Umbilical cord (tissue), 2 donors: ENCODE data around the gene POLR3A. TPM values are rescaled to one million over a fixed set of nuclear protein-coding genes. Genes with fewer than 3 reads are reported as not detected.
"Not testable (repeated sequence)": the region's sequence is repeated elsewhere in the genome, so short reads cannot be mapped to it uniquely, and the experiment has no call there.

Experiments used
- DNase-seq: peaks from one replicate; pipeline ENCODE4 v3.0.0-alpha.2; 2015; ENCODE audit warnings: low spot score
- total RNA-seq: library from RNA; depleted of rRNA; stranded (reverse); fragments of >200 nt; gene quantifications from one replicate; pipeline ENCODE4 v1.2.3, GENCODE V29; 2014; ENCODE audit warnings: low replicate concordance; ENCODE audit not compliant: insufficient read depth

Gene POLR3A
- 18.3 TPM for total RNA-seq

DNA sequence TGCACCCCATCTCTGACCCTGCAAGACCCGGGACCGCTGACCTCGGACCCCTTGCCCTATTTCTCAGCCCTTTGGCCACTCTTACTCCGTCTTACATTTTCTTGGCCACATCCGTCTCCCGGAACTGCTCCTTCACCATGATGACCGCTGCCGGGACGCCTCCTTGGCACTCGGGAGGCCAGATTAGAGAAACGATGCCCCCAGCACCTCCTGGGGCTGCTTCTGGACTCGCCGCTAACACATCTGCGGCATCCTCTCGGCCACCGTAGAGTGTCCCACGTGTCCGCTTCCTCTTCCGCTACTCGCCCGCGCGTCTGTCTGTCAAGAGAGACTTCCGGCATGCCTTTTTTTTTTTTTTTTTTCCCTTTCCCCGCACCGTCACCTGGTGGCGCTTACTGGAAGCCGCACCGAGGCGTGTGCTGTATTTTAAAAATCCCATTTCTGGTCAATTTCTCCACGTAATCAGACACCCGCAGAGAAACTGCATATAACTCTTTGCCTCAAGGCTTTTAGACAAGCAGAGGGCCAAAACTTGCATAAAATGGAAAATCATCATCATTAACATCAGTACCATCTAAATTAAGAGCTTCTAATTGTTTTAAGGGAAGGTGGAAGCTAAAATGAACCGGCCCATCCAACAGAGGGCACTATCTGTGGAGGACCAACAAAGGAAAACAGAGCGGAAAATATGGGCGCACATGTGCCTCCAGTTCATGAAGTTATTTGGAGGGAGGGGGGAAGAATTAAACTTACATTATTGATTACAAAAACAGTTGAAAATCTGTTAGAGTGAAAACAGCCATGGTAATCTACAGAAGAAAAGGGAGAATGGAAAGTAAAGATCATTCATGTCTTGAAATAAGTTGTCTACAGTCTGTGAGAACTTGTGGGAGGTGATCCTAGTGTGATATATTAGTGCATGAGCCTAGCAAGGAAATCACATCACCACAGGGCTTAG lies at the start of gene POLR3A:
POLR3A (minus strand) TSS at position 247 of the 958 bp plus-strand sequence; CDS start at position 139, 108 bp downstream.
- DNase-seq, result peak; percentile 98

DNA sequence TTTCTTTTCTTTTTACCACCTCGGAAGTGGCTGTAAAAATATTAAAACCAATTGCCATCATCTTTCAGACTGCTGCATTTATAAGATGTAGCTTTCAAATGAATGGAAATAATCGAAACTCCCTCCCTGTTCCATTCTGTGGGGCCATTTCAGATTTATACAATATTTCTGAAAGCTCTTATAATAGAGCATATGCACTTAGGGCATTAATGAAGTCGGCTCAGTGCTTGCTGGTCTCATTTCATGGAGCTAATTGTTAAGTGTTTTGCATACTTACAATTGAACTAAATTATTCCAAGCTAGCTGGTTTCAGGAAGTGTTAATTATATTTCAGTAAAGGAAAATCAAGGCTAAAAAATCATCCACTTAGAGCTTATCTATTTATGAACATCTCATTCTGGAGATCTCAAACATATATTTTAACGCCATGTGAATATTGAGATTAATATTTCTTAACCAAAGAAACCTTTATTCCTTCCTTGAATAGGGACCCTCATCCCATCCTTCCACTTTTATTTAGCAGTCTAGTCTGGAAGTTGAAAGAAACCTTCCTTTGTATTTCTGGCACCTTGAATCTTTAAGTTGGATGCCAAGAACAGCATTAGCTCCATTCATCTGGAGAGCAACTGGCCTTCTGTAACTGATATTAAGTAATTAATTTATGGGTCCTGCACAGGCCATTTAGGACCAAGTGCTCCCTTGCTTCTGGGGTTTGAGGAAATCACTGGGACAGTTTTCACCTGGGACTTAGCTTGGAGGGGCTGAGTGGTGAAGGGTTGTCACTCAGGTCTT lies 49.4 kb upstream of the POLR3A start:
- no peak for DNase-seq

DNA sequence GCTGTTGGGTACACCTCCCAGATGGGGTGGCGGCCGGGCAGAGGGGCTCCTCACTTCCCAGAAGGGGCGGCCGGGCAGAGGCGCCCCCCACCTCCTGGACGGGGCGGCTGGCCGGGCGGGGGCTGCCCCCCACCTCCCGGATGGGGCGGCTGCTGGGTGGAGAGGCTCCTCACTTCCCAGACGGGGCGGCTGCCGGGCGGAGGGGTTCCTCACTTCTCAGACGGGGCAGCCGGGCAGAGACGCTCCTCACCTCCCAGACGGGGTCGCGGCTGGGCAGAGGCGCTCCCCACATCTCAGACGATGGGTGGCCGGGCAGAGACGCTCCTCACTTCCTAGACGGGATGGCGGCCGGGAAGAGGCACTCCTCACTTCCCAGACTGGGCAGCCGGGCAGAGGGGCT lies 46.5 kb upstream of the POLR3A start:
- not testable (repeated sequence) for DNase-seq

DNA sequence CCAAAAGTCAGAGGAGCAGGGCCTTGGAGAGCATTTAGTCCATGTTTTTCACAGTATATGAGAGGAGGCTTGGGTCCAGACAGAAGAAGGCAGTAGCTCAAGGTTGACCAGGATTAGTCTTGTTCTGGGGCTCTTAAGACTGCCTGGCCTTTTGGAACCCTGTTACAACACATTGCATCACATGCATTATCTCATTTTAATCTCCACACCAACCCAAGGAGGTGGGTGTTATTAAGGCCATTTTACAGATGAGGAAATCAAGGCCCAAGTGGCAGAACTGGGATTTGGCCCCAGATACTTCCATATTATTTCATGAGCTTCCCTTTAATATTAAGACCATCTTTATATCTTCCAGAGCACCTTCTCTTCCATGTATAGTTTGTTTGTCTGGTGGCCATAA lies 43.2 kb upstream of the POLR3A start:
- no peak for DNase-seq

DNA sequence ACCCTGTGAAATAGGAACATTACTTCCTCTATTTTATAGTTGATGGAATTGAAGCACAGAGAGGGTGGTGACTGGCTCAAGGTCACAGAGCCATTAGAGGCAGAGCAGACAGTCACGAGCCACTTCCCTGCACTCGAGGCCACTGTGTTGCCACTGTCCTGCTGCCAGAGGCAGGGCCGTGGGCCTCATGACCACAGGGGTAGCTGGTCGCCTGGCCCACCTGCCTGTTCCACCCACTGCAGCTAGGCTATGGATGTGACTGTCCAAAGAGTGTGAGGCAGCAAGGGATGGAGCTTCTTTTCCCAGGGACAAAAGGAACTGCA lies 42.5 kb upstream of the POLR3A start:
- DNase-seq, result no peak

DNA sequence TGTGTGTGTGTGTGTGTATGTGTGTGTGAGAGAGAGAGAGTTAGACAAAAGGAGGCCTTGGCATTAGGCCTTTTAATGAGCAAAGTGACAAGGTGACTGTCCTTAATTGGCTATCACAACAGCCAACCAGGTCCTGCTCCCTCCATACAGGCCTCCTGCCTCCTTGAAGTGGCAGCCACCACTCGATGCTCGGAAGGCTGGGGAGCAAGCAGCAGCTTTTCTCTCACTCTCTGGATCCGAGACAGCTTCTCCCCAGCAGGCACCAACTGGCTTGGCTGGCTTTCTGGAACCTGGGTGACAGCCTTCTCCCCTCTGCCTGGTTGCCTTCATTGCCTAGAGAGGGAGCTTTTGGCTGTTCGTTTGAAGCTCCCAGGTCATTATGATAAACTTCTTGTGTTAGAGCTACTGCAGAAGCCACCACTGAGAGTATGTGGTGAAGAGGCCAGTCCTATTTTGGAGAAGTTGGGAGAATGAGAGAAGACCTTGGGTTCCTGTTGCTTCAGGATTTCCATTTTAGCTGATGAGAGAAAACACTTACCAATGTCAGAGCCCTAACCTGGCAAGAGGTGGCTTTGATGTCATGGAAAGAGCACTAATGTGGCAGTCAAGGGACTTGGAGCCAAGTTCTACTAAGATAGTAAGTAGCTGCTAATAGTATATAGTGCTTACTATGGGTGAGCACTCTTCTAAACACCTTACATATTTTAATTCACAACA lies 42.0 kb upstream of the POLR3A start:
- DNase-seq, result no peak

DNA sequence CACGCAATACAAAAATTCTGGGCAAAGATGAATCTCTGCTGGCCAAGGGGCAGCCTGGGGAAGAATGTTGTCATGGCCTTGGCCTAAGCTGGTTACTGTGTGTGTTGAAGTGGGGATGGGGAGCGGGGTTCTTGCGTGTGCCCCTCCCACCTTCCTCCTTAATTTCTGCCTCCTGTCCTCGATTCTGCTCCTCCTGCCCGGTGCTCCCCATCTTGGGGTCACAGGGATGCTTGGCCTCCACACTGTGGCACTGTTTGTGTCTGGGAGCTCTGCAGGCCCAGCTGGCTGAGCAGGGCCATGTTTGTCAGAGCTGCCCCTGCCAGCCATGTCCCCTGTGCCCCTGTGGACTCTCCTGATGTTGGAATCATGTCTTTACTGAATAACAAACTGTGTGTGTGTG lies 41.4 kb upstream of the POLR3A start:
- DNase-seq, result no peak

DNA sequence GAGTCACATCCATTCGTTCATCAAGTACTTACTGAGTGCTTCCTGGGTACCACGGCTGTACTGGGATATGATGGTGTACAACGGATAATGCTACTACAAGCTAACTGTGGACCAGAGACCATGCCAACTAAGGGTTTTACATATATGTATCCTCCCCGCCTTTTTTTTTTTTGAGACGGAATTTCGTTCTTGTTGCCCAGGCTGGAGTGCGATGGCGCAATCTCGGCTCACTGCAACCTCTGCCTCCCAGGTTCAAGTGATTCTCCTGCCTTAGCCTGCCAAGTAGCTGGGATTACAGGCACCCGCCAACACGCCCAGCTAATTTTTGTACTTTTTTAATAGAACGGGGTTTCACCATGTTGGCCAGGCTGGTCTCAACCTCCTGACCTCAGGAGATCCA lies 40.7 kb upstream of the POLR3A start:
- DNase-seq, result not testable (repeated sequence)

DNA sequence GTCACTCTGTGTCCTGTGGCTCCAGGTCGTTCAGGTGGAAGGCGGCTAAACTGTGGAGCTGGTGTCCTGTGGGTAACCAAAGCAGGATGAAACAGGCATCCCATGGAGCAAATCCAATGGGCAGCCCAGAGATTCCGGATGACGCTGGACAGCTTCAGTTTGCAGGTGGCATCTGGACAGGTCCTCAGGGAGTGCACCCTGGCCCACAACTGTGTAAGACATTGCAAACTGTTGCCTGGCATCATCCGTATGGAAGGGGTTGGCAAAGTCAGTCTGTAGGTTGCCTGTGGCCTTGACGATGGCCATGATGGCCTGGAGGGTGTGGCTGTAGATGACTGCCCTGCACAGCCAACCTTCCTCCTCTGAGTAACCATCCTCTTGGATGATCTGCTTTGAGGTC lies 39.8 kb upstream of the POLR3A start:
- DNase-seq, result no peak

DNA sequence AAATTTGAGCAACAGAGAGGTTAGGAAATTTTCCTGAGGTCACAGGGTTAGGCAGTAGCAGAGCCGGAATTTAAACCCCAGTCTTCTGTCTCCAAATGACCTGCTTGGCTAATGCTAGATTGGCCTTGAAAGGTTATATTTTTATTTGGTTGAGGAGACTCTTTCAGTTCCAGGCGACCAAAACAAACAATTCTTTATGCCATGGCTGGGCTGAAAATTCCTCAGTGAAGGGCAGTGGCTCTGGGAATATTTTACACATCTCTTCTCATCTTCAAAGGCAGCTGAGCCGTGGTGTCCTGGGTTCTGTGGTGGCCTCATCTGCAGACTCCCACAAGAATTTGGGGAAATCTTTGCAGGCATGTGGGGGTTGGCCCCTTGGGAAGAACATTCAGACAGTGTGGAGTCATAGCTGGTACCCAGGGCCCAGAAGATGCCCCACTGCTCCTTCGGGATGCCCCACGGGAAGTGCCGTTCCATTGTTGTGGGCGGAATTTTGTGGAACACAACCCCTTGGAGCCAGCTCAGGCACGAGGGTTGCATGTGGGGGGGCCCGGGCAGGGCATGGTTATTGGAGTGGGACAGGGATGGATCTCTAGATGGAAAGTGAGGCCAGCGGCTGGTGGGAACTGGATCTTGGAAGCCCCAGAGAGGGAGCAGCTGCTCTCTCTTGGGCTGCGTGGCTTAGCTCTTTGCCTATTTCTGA lies 37.6 kb upstream of the POLR3A start:
- no peak for DNase-seq

DNA sequence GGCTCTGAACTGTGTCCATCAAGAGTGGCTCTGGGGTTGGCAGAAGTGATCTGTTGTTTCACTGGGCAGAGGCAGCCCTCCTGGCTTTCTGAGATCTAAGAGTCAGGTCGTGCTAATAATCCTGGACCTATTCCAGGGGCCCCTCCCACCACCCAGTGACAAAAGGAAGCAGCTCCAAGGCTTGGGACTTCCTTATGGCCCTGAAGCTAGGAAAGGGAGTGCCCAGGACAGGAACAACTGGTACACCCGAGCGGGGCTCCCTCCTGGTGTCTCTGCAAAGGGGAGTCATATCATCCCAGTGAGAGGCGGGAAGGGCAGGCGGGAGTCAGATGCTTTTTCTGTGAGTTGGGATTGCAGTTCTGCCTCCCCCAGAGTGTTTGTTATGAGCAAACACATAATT lies 36.7 kb upstream of the POLR3A start:
- no peak for DNase-seq

DNA sequence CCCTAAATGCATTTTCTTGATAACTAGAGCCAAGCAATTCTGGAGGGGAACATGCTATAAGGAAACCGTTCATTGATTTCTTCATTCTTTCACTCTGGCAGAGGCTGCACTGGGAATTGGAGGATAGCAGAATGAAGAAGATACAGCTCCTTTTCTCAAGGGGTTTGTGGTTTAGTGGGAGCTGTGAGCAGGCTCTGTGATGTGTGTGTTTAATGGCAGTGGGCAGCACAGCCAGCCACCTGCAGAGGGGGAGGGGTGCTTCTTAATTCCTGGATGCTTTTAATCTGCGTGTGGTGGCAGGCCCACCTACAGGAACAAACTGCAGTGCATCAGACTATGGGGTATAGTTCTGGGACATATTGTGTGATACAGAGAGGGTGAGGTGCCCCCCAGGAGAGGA lies 36.3 kb upstream of the POLR3A start:
- no peak for DNase-seq

DNA sequence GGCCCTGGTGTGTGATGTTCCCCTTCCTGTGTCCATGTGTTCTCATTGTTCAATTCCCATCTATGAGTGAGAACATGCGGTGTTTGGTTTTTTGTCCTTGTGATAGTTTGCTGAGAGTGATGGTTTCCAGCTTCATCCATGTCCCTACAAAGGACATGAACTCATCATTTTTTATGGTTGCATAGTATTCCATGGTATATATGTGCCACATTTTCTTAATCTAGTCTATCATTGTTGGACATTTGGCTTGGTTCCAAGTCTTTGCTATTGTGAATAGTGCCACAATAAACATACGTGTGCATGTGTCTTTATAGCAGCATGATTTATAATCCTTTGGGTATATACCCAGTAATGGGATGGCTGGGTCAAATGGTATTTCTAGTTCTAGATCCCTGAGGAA lies 35.6 kb upstream of the POLR3A start:
- DNase-seq, result not testable (repeated sequence)

DNA sequence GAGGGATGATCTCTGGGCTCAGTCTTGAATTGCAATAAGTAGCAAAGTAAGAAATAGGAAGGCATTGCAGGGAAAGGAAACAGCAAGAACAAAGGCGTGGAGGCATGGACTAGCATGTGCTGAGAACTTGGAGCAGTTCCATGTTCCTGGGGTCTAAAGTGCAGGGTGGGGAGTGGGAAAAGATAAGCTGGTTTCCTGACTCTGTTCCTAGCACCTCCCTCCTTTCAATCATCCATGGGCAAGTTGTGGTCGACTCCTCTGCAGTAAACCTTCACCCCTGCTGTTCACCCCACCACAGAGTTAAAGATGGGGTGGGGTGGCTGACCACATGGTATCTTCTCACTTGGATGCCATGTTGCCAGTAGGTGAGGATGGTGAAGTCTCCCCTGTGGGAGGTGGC lies 33.9 kb upstream of the POLR3A start:
- no peak for DNase-seq

DNA sequence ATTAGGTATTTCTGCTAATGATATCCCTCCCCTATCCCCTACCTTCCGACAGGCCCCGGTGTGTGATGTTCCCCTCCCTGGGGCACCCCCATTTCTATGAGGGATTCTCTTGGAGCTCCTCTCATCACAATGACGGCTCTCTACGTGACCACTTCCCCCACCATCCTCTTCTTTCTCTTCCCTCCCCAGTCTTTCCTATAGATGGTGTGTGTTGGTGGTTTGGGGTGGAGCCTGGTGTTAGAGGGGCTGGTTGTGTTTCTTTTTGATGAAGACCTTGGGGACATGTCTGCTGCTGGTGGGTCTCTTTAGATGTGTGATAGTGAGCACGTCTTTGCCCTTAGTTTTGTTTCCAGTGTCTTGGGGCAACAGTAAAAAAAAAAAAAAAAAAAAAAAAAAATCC lies 33.0 kb upstream of the POLR3A start:
- no peak for DNase-seq

DNA sequence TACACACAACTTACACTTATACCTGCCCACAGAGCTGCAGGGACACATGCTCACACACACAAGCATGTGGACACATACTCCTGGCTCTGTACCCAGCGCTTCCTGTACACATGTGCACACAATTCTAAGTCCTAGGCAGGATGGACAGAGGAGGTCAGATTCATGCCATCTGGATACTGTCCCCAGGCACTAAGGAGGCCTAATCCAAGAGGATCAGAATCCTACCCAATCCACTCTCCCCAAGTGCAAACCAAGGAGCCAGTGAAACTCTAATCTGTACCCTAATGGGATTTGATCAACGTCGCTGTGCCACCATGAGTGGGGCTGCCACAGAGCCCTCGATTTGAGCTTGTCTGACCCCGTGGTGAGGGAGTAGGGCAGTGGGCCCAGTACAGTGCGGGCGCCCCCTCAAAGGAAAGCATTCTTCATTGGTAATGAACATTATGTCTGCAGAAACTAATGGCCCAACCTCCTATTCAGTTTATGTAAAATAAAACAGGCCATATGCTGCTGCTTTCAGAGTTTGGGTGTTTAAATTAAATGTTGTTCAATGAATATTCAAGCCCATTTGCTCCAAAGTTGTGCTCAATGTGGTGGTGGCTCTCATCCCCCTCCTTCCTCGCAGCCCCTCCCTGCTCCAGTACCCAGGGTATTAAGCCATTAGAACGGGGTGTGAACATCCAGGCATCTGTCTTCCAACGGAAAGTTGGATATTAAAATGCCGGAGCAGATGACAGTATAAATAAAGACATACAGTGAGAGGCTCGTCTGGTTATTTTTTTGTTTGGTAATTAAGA lies 30.8 kb upstream of the POLR3A start:
- DNase-seq, result no peak

DNA sequence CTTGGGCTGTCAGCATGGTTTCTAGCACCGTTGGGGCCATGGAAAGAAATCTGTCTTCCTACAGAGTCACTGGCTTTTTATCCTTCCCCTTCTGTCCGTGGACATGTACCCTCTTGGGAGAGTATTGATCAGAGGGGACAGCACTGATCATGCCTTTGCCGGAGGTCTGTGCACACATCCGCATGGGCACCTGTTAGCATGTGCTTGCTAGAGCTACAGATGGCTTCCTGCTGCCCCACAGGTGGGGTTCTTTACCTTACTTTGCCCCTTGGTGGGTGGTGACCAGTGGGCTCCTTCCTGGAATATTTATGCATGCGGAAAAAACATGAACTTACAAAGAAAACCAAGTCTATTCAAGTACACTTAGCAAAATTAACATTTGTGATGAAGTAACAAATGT lies 29.2 kb upstream of the POLR3A start:
- no peak for DNase-seq

DNA sequence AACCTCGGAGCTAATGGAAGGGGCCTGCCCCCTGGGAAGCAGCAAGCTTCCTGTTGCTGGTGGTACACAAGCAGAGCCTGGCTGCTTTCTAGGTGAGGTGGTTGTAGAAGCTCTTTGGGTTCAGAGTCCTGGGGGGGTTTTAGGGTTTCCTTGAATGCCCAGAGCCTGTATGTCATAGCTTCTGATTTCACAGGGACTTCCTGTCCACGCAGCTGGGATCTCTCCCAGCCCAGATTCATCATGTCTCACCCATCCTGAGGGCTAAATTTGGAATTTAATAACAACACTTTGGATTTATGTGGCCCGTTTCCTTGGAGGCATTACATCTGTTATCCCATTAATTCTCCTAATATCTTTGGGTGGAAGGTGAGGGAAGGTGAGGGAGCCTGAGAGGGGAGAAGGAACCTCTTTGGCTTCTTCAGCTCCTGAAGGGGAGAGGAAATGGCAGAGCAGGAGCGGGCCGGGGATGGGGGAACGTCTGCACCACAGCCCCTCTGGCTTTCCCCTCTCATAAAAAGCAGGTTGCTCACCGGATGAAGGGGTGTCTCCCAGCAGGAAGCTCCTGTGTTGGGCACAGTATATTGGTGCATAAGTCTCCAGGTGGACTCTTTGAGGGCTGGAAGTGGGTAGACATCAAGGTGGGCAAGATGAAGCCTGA lies 24.0 kb upstream of the POLR3A start:
- no peak for DNase-seq

DNA sequence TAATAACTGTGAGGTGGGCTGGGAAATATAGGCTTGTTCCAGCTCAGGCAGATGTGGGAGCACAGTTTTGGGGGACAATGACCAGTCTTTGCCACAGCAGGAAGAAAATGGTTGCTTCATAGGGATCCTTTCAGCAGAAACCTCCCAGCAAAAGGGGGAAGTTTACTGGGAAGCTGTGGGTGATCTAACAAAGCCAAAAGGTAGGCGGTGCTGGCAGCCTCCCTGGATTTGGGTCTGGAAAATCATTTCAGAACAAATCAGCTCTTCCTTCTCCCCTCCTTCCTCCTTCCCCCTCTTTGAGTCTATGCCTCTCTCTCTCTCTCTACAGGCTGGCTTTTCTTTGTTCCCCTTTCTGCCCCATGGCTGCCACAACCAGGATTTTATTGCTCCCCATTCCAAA lies 20.5 kb upstream of the POLR3A start:
- DNase-seq, result no peak

DNA sequence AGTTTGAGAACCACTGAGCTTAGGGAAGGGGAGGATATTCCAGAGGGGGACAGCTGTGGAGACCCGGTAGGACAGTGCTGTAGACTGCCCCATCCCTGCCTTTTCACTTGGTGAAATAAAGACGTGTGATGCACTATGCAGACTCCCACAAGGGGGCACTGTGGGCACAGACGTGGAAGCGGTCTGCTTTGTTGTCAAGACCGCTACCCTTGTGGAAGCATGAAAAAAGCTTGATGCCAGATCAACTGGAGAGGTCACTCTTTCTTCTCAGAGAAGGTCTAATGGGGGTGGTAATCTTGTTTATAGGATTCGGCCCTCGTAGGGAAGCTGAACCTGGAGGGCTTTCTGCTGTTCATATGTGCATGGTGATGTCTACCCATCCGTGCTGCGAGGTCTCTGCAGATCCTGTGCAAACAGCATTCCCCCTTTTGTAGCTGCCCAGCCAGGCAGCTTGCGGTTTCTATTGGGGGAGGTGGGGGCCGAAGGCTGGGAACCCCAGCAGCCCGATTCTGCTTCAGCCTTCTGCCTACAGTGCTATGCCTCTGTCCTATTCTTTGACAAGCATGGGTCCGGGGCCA lies 18.1 kb upstream of the POLR3A start:
- peak; percentile 92 for DNase-seq
